IMR-90 (cell line): Measurements from ENCODE around the gene ARHGEF17. TPM values are rescaled to one million over a fixed set of nuclear protein-coding genes. Genes with fewer than 3 reads are reported as not detected.

Experiments used
- ATAC-seq: fragments of 200-7000 bp; cut with Tn5 transposase; 2 replicates; pipeline ENCODE4 v1.9.1; 2020; ENCODE audit warnings: low read depth, mild to moderate bottlenecking, moderate library complexity
- BruUV-seq: library from RNA; stranded (reverse); fragments of 400-500 nt; replicated peaks from 2 replicates; lab custom pipeline; 2021; lab: Mats Ljungman, UMichigan
- CTCF ChIA-PET: fragments of 300-600 bp; formaldehyde crosslinking; extraction: SDS; loops from one replicate; lab custom pipeline; 2021; ENCODE audit warnings: antibody characterized with exemption; lab: Yijun Ruan, JAX
- POLR2A ChIA-PET: fragments of 300-600 bp; sonication (Branson Sonifier 250); formaldehyde crosslinking; loops from one replicate; lab custom pipeline; 2022; ENCODE audit warnings: antibody characterized with exemption; ENCODE audit not compliant: unreplicated experiment; lab: Charles Lee
- DNase-seq: peaks from one replicate; pipeline ENCODE4 v3.0.0; 2013
- H2AFZ ChIP-seq: replicated peaks from 2 replicates; pipeline ENCODE3; 2013; ENCODE audit warnings: low read length, mild to moderate bottlenecking; ENCODE audit not compliant: poor library complexity
- H2AK5ac ChIP-seq: 2 replicates; pipeline ENCODE4 v1.6.1; 2013; ENCODE audit warnings: low read depth, low read length, inconsistent platforms
- H2AK9ac ChIP-seq: replicated peaks from 2 replicates; pipeline ENCODE3; 2013; ENCODE audit warnings: mild to moderate bottlenecking, low read depth, low read length, moderate library complexity; ENCODE audit not compliant: poor library complexity
- H2BK120ac ChIP-seq: 2 replicates; pipeline ENCODE4 v1.6.1; 2013; ENCODE audit warnings: low read depth, low read length, inconsistent platforms
- H2BK15ac ChIP-seq: 3 replicates; pipeline ENCODE4 v1.6.1; 2013; ENCODE audit warnings: low read depth, low read length, inconsistent platforms
- H2BK20ac ChIP-seq: 2 replicates; pipeline ENCODE4 v1.6.1; 2013; ENCODE audit warnings: low read depth, mild to moderate bottlenecking, inconsistent platforms, low read length, moderate library complexity
- H2BK5ac ChIP-seq: 2 replicates; pipeline ENCODE4 v1.6.1; 2013; ENCODE audit warnings: mild to moderate bottlenecking, low read depth, low read length, inconsistent platforms; ENCODE audit not compliant: poor library complexity, severe bottlenecking
- H3K14ac ChIP-seq: replicated peaks from 2 replicates; pipeline ENCODE4 v1.6.1; 2013; ENCODE audit warnings: low read depth, low read length, inconsistent platforms
- H3K18ac ChIP-seq: 2 replicates; pipeline ENCODE4 v1.6.1; 2013; ENCODE audit warnings: low read depth, low read length, control low read depth
- H3K23ac ChIP-seq: 2 replicates; pipeline ENCODE4 v1.6.1; 2013; ENCODE audit warnings: low read depth, low read length, inconsistent platforms
- H3K27ac ChIP-seq: 2 replicates; pipeline ENCODE4 v1.5.1; 2013; ENCODE audit warnings: mild to moderate bottlenecking, control low read depth, low read length; ENCODE audit not compliant: insufficient read depth
- H3K27me3 ChIP-seq: 2 replicates; pipeline ENCODE4 v1.6.1; 2013; ENCODE audit warnings: low read length; ENCODE audit not compliant: control insufficient read depth, insufficient read depth
- H3K36me3 ChIP-seq: 2 replicates; pipeline ENCODE4 v1.6.1; 2013; ENCODE audit warnings: low read length, mixed read lengths; ENCODE audit not compliant: control insufficient read depth, insufficient read depth
- H3K4ac ChIP-seq: 2 replicates; pipeline ENCODE4 v1.6.1; 2013; ENCODE audit warnings: low read depth, low read length, inconsistent platforms
- H3K4me1 ChIP-seq: 2 replicates; pipeline ENCODE4 v1.6.1; 2013; ENCODE audit warnings: low read length, mixed read lengths; ENCODE audit not compliant: control insufficient read depth, insufficient read depth
- H3K4me2 ChIP-seq: 2 replicates; pipeline ENCODE4 v1.6.1; 2013; ENCODE audit warnings: low read depth, mild to moderate bottlenecking, control low read depth, low read length, moderate library complexity
- H3K4me3 ChIP-seq: 2 replicates; pipeline ENCODE4 v1.5.1; 2013; ENCODE audit warnings: low read depth, mild to moderate bottlenecking, control low read depth, low read length, moderate library complexity; ENCODE audit not compliant: insufficient read depth
- H3K56ac ChIP-seq: 2 replicates; pipeline ENCODE4 v1.6.1; 2013; ENCODE audit warnings: low read length, inconsistent platforms; ENCODE audit not compliant: insufficient read depth; ENCODE audit errors: extremely low read depth
- H3K79me1 ChIP-seq, 2 experiments: 2 replicates each; pipeline ENCODE4 v1.6.1; 2013; ENCODE audit warnings: low read length in 2 of 2, inconsistent platforms in 1 of 2, low read depth in 1 of 2
- H3K9ac ChIP-seq: 2 replicates; pipeline ENCODE4 v1.6.1; 2013; ENCODE audit warnings: low read depth, low read length, control low read depth
- H3K9me1 ChIP-seq: 2 replicates; pipeline ENCODE4 v1.6.1; 2013; ENCODE audit warnings: low read length, inconsistent platforms; ENCODE audit not compliant: insufficient read depth
- H3K9me3 ChIP-seq: 2 replicates; pipeline ENCODE4 v1.6.1; 2013; ENCODE audit warnings: low read length; ENCODE audit not compliant: control insufficient read depth, insufficient read depth
- H4K20me1 ChIP-seq: 2 replicates; pipeline ENCODE4 v1.6.1; 2013; ENCODE audit warnings: low read length, inconsistent platforms; ENCODE audit not compliant: insufficient read depth
- H4K5ac ChIP-seq: 2 replicates; pipeline ENCODE4 v1.6.1; 2013; ENCODE audit warnings: mild to moderate bottlenecking, low read depth, low read length, control low read depth
- H4K8ac ChIP-seq, 2 experiments: 2 replicates each; pipeline ENCODE4 v1.6.1; 2013; ENCODE audit warnings: low read depth in 2 of 2, low read length in 2 of 2, control low read depth in 1 of 2, inconsistent platforms in 1 of 2
- H4K91ac ChIP-seq: 2 replicates; pipeline ENCODE4 v1.6.1; 2013; ENCODE audit warnings: low read depth, low read length, inconsistent platforms; ENCODE audit not compliant: insufficient read depth
- BHLHE40 ChIP-seq: fragments of 150-350 bp; IDR thresholded peaks from 2 replicates; pipeline ENCODE4 v1.6.1; 2016; ENCODE audit warnings: mild to moderate bottlenecking, low read depth, low read length
- CEBPB ChIP-seq: IDR thresholded peaks from 2 replicates; pipeline ENCODE4 v1.6.1; 2012; ENCODE audit warnings: low read depth, low read length, improper control_type of control experiment
- CHD1 ChIP-seq: IDR thresholded peaks from 2 replicates; pipeline ENCODE4 v1.6.1; 2012; ENCODE audit warnings: low read depth, low read length, improper control_type of control experiment
- CTCF ChIP-seq: conservative IDR thresholded peaks from 2 replicates; pipeline ENCODE4 v1.5.1; 2012; ENCODE audit warnings: mild to moderate bottlenecking, low read depth, low read length, improper control_type of control experiment
- ELK1 ChIP-seq: fragments of 150-350 bp; IDR thresholded peaks from 2 replicates; pipeline ENCODE4 v1.6.1; 2016; ENCODE audit warnings: low read depth, mild to moderate bottlenecking, low read length, moderate library complexity, borderline replicate concordance
- FOS ChIP-seq: fragments of 150-350 bp; IDR thresholded peaks from 2 replicates; pipeline ENCODE4 v1.6.1; 2016; ENCODE audit warnings: low read depth, low read length
- MAFK ChIP-seq: IDR thresholded peaks from 2 replicates; pipeline ENCODE4 v1.6.1; 2012; ENCODE audit warnings: low read depth, low read length, improper control_type of control experiment
- MAZ ChIP-seq: IDR thresholded peaks from 2 replicates; pipeline ENCODE4 v1.6.1; 2012; ENCODE audit warnings: low read depth, mild to moderate bottlenecking, low read length, improper control_type of control experiment, moderate library complexity, borderline replicate concordance
- MXI1 ChIP-seq: IDR thresholded peaks from 2 replicates; pipeline ENCODE4 v1.6.1; 2012; ENCODE audit warnings: low read depth, mild to moderate bottlenecking, low read length, moderate library complexity, borderline replicate concordance
- NFE2L2 ChIP-seq: fragments of 150-350 bp; IDR thresholded peaks from 2 replicates; pipeline ENCODE4 v1.6.1; 2016; ENCODE audit warnings: low read depth, mild to moderate bottlenecking, low read length
- POLR2A ChIP-seq: IDR thresholded peaks from 2 replicates; pipeline ENCODE4 v1.6.1; 2012; ENCODE audit warnings: mild to moderate bottlenecking, low read depth, low read length
- RAD21 ChIP-seq: IDR thresholded peaks from 2 replicates; pipeline ENCODE4 v1.6.1; 2012; ENCODE audit warnings: low read length, improper control_type of control experiment
- RCOR1 ChIP-seq: IDR thresholded peaks from 2 replicates; pipeline ENCODE4 v1.6.1; 2012; ENCODE audit warnings: mild to moderate bottlenecking, low read length, improper control_type of control experiment; ENCODE audit not compliant: insufficient replicate concordance
- RFX5 ChIP-seq: IDR thresholded peaks from 2 replicates; pipeline ENCODE4 v1.8.0; 2012; ENCODE audit warnings: low read depth, mild to moderate bottlenecking, low read length, moderate library complexity
- SMC3 ChIP-seq: fragments of 150-350 bp; IDR thresholded peaks from 2 replicates; pipeline ENCODE4 v1.6.1; 2016; ENCODE audit warnings: low read depth, mild to moderate bottlenecking, antibody characterized with exemption, low read length, moderate library complexity
- USF2 ChIP-seq: fragments of 150-350 bp; IDR thresholded peaks from 2 replicates; pipeline ENCODE4 v1.6.1; 2017; ENCODE audit warnings: mild to moderate bottlenecking, antibody characterized with exemption, low read length, low read depth
- WGBS, 2 experiments: methylation state at CpG; one replicate each; pipeline versions ENCODE4 v1.1.5 to v1.1.7; 2013; ENCODE audit warnings: missing lambda C conversion rate in 2 of 2; ENCODE audit not compliant: insufficient read length in 1 of 2; ENCODE audit errors: extremely low coverage in 2 of 2; 5-methylcytosine and 5-hydroxymethylcytosine counted together
- dilution Hi-C: fragments of 300-500 bp; cut with HindIII; formaldehyde crosslinking; loops from one replicate; pipeline ENCODE4 v1.14.3; 2018; ENCODE audit warnings: low sequenced_read_pairs; ENCODE audit not compliant: unreplicated experiment
- in situ Hi-C: fragments of 300-500 bp; cut with MboI; formaldehyde crosslinking; loops from 3 replicates; pipeline ENCODE4 v1.14.3; 2019; ENCODE audit warnings: low sequenced_read_pairs, inconsistent platforms, mixed read lengths
- intact Hi-C: fragments of 100-400 bp; cut with micrococcal nuclease; formaldehyde crosslinking; loops from 2 replicates; pipeline ENCODE4 v1.10.0; 2022
- polyA plus RNA-seq, 3 experiments: library from polyadenylated mRNA; depleted of rRNA; stranded (reverse); fragments of >200 nt; gene quantifications; 2 replicates each; pipeline ENCODE4 v1.2.3, GENCODE V29; 2012; ENCODE audit warnings: low replicate concordance in 1 of 3
- total RNA-seq: library from RNA; depleted of rRNA; stranded (reverse); fragments of >200 nt; gene quantifications from 2 replicates; pipeline ENCODE4 v1.2.3, GENCODE V29; 2012

The ARHGEF17 gene
- total and polyA plus RNA-seq, 2 of the 4 experiments (the other 2 are of a cell fraction): 21.7 to 97.7 TPM

- Histone ChIP-seq H3K9me3 (no peaks in the 10 kb centered on the region), H4K91ac (no peak overlapping the region), H3K4me3 (no peak overlapping the region), H4K20me1 (no peaks in the 10 kb centered on the region), H2AK9ac (no peak overlapping the region), H3K79me1 (no peaks in the 10 kb centered on the region), H3K27ac (no peak overlapping the region), H4K5ac (no peak overlapping the region), H2BK120ac (no peak overlapping the region), H3K23ac (no peak overlapping the region), H2AK5ac (no peak overlapping the region), H2BK5ac (no peak overlapping the region), H3K4me2 (no peak overlapping the region), H2AFZ (peak overlapping the region; percentile 6), H3K27me3 (peaks cover 54% of the 10 kb centered on the region), H3K36me3 (no peaks in the 10 kb centered on the region), H3K56ac (no peak overlapping the region), H3K18ac (no peak overlapping the region), H4K8ac (no peak overlapping the region), H3K14ac (no peak overlapping the region), H2BK20ac (no peak overlapping the region), H3K4ac (no peak overlapping the region), H3K4me1 (0 out of 2 replicates have a peak, but pooled peaks cover 2% of the 10 kb centered on the region), H2BK15ac (no peak overlapping the region), H3K9ac (no peak overlapping the region), H3K9me1 (no peaks in the 10 kb centered on the region; the same call in 1 of the 2 replicates)
- TF ChIP-seq RAD21: no peak
- TF ChIP-seq ELK1: no peak
- no peak for TF ChIP-seq CTCF
- no peak for TF ChIP-seq SMC3
- no peak for TF ChIP-seq NFE2L2
- TF ChIP-seq FOS: no peak
- no peak for TF ChIP-seq MAZ
- TF ChIP-seq MAFK: no peak
- no peak for TF ChIP-seq RFX5
- TF ChIP-seq CEBPB: no peak
- TF ChIP-seq BHLHE40: no peak
- TF ChIP-seq MXI1: no peak
- TF ChIP-seq RCOR1: no peak
- TF ChIP-seq CHD1: no peak
- no peak for TF ChIP-seq POLR2A
- no peak for TF ChIP-seq USF2
- in situ Hi-C loops: no loop called here
- CTCF ChIA-PET: interaction anchor here (1.5 kb wide), 1 partner anchor 22 kb away, joined by 4 read pairs; no protein-coding TSS in a partner anchor
- no TSS peak for BruUV-seq
- WGBS, 2 experiments: 67% methylated on average over 2 of the region's 4 CpGs; no CpG with 5 or more reads in 1 of the 2 experiments
- dilution Hi-C loops: no loop called here
- ATAC-seq (no peak), DNase-seq (no peak)
- POLR2A ChIA-PET: no interaction called here
- intact Hi-C loops: no loop called here
Measured at GRCh38 chr11:73266646-73267020, 41.4 kb upstream of the ARHGEF17 start.
